PC-9 (cell line): ENCODE results near the gene CHMP4B.
"Not testable (repeated sequence)": the region's sequence is repeated elsewhere in the genome, so short reads cannot be mapped to it uniquely, and the experiment has no call there.

Source experiments
- CTCF ChIP-seq: fragments of 200-600 bp; sonication (generic); conservative IDR thresholded peaks from 2 replicates; pipeline ENCODE4 v1.6.1; 2017; ENCODE audit warnings: mixed run types, antibody characterized with exemption, mild to moderate bottlenecking, moderate library complexity
- EZH2 ChIP-seq: fragments of 200-600 bp; sonication (generic); IDR thresholded peaks from 2 replicates; pipeline ENCODE4 v1.8.0; 2017; ENCODE audit warnings: antibody characterized with exemption, low read depth

DNA sequence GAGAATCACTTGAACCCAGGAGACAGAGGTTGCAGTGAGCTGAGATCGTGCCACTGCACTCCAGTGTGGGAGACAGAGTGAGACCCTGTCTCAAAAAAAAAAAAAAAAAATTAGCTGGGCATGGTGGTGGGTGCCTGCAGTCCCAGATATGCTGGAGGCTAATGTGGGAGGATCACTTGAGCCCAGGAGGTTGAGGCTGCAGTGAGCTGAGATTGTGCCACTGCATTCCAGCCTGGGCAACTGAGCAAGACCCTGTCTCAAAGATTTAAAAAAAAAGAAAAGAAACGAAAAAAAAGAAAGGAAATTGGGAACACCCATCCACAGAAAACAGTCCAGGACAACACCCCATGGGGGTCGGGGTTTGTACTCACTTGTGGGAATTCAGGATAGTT, 18.6 kb upstream of the CHMP4B start:
- TF ChIP-seq EZH2, CTCF: not testable (repeated sequence)
